Liver (tissue), 9 donors: ENCODE data around the gene EARS2. TPM values are rescaled to one million over a fixed set of nuclear protein-coding genes. Genes with fewer than 3 reads are reported as not detected.

Experiments
- DNase-seq: peaks from one replicate; pipeline ENCODE4 v3.0.0-alpha.2; 2017; ENCODE audit warnings: low spot score
- H3K27ac ChIP-seq, 2 donors: one replicate each; pipeline ENCODE4 v1.7.0; 2013; ENCODE audit warnings: inconsistent platforms in 2 of 2, low read length in 2 of 2, control low read depth in 1 of 2, low read depth in 1 of 2, mild to moderate bottlenecking in 1 of 2
- H3K27me3 ChIP-seq, 4 donors: one replicate each; pipeline versions ENCODE4 v1.6.1 to v1.7.0; 2013; ENCODE audit warnings: low read length in 3 of 4, inconsistent platforms in 1 of 4, mild to moderate bottlenecking in 1 of 4, moderate library complexity in 1 of 4; ENCODE audit not compliant: control insufficient read depth in 4 of 4, insufficient read depth in 4 of 4
- H3K36me3 ChIP-seq, 4 donors: one replicate each; pipeline versions ENCODE4 v1.6.1 to v1.7.0; 2013; ENCODE audit warnings: low read length in 3 of 4, mild to moderate bottlenecking in 3 of 4, low read depth in 1 of 4, moderate library complexity in 1 of 4; ENCODE audit not compliant: control insufficient read depth in 4 of 4, insufficient read depth in 3 of 4
- H3K4me1 ChIP-seq, 4 donors: one replicate each; pipeline versions ENCODE4 v1.6.1 to v1.7.0; 2013; ENCODE audit warnings: low read length in 3 of 4, mild to moderate bottlenecking in 3 of 4, moderate library complexity in 1 of 4; ENCODE audit not compliant: control insufficient read depth in 4 of 4, insufficient read depth in 4 of 4
- H3K4me3 ChIP-seq, 3 donors: one replicate each; pipeline versions ENCODE4 v1.6.1 to v1.7.0; 2013; ENCODE audit warnings: low read length in 3 of 3, control low read depth in 1 of 3, low read depth in 1 of 3, mild to moderate bottlenecking in 1 of 3
- H3K9ac ChIP-seq, 2 donors: one replicate each; pipeline ENCODE4 v1.7.0; 2013; ENCODE audit warnings: low read length in 2 of 2, mild to moderate bottlenecking in 2 of 2, moderate library complexity in 2 of 2, control low read depth in 1 of 2, low read depth in 1 of 2
- H3K9me3 ChIP-seq, 4 donors: one replicate each; pipeline versions ENCODE4 v1.6.1 to v1.7.0; 2013; ENCODE audit warnings: low read length in 3 of 4; ENCODE audit not compliant: control insufficient read depth in 4 of 4
- EGR1 ChIP-seq, 2 donors: IDR thresholded peaks; 2 replicates each; pipeline ENCODE4 v1.6.1; 2016 to 2018; ENCODE audit warnings: antibody characterized with exemption in 2 of 2, low read depth in 2 of 2
- FOXA1 ChIP-seq: IDR thresholded peaks from 2 replicates; pipeline ENCODE4 v1.6.1; 2016; ENCODE audit warnings: antibody characterized with exemption
- FOXA2 ChIP-seq: IDR thresholded peaks from 2 replicates; pipeline ENCODE4 v1.6.1; 2016; ENCODE audit warnings: antibody characterized with exemption
- GABPA ChIP-seq, 2 donors: IDR thresholded peaks in 1 of 2; conservative IDR thresholded peaks in 1 of 2; 2 replicates each; pipeline ENCODE4 v1.6.1; 2016; ENCODE audit warnings: antibody characterized with exemption in 2 of 2, mild to moderate bottlenecking in 1 of 2, moderate library complexity in 1 of 2
- HNF4A ChIP-seq, 2 donors: conservative IDR thresholded peaks; 2 replicates each; pipeline ENCODE4 v1.6.1; 2016; ENCODE audit warnings: antibody characterized with exemption in 2 of 2, mild to moderate bottlenecking in 2 of 2
- HNF4G ChIP-seq: IDR thresholded peaks from 2 replicates; pipeline ENCODE4 v1.6.1; 2016; ENCODE audit warnings: antibody characterized with exemption
- JUND ChIP-seq, 2 donors: IDR thresholded peaks; 2 replicates each; pipeline ENCODE4 v1.6.1; 2016; ENCODE audit warnings: antibody characterized with exemption in 2 of 2
- NR2F2 ChIP-seq: IDR thresholded peaks from 2 replicates; pipeline ENCODE4 v1.6.1; 2016; ENCODE audit warnings: antibody characterized with exemption
- RAD21 ChIP-seq, 2 donors: IDR thresholded peaks; 2 replicates each; pipeline ENCODE4 v1.6.1; 2016; ENCODE audit warnings: antibody characterized with exemption in 2 of 2, mild to moderate bottlenecking in 2 of 2
- RXRA ChIP-seq, 2 donors: IDR thresholded peaks; 2 replicates each; pipeline ENCODE4 v1.6.1; 2017 to 2018; ENCODE audit warnings: antibody characterized with exemption in 2 of 2, mild to moderate bottlenecking in 1 of 2
- SP1 ChIP-seq: IDR thresholded peaks from 2 replicates; pipeline ENCODE4 v1.6.1; 2018; ENCODE audit warnings: antibody characterized with exemption, mild to moderate bottlenecking
- TAF1 ChIP-seq: conservative IDR thresholded peaks from 2 replicates; pipeline ENCODE4 v1.6.1; 2016; ENCODE audit warnings: antibody characterized with exemption, mild to moderate bottlenecking
- YY1 ChIP-seq: IDR thresholded peaks from 2 replicates; pipeline ENCODE4 v1.6.1; 2016; ENCODE audit warnings: antibody characterized with exemption, mild to moderate bottlenecking
- WGBS: extraction: QIAGEN DNeasy Blood & Tissue Kit; methylation state at CpG from one replicate; pipeline ENCODE4 v1.1.7; 2013; 5-methylcytosine and 5-hydroxymethylcytosine counted together
- polyA plus RNA-seq, 2 donors: library from polyadenylated mRNA; stranded (reverse) in 1 of 2; unstranded in 1 of 2; fragments of 200-250 nt in 1 of 2; fragments of >200 nt in 1 of 2; fragmentation: Nextera tagmentation in 1 of 2; extraction: Ambion mirVana in 1 of 2; gene quantifications; one replicate each; pipeline versions ENCODE4 v1.2.1 to v1.2.3, GENCODE V29; 2013 to 2015
- total RNA-seq, 2 donors: library from RNA; depleted of rRNA; stranded (reverse); fragments of >200 nt; gene quantifications; one replicate each; pipeline ENCODE4 v1.2.3, GENCODE V29; 2014
- TF ChIP-seq, protein P1 (sequence below): IDR thresholded peaks from 2 replicates; pipeline ENCODE4 v1.6.1; 2016; ENCODE audit warnings: antibody characterized with exemption
- TF ChIP-seq, protein P2 (sequence below): IDR thresholded peaks from 2 replicates; pipeline ENCODE4 v1.6.1; 2016; ENCODE audit warnings: antibody characterized with exemption
- TF ChIP-seq, protein P3 (sequence below): IDR thresholded peaks from 2 replicates; pipeline ENCODE4 v1.6.1; 2016; ENCODE audit warnings: antibody characterized with exemption
- TF ChIP-seq, protein P4 (sequence below): IDR thresholded peaks from 2 replicates; pipeline ENCODE4 v1.6.1; 2016; ENCODE audit warnings: antibody characterized with exemption, mild to moderate bottlenecking
- TF ChIP-seq, protein P5 (sequence below): fragments of 150-350 bp; IDR thresholded peaks from 2 replicates; pipeline ENCODE4 v1.5.1; 2017; ENCODE audit warnings: improper control_type of control experiment, low read depth, low read length; ENCODE audit not compliant: missing input control
- donor health status: healthy.
- donor health status: healthy.
- donor health status: healthy.
- donor health status: healthy.
- donor health status: healthy.

EARS2 gene
- total and polyA plus RNA-seq, 4 donors, result 11.6 to 31.0 (median 19.6) TPM

DNA sequence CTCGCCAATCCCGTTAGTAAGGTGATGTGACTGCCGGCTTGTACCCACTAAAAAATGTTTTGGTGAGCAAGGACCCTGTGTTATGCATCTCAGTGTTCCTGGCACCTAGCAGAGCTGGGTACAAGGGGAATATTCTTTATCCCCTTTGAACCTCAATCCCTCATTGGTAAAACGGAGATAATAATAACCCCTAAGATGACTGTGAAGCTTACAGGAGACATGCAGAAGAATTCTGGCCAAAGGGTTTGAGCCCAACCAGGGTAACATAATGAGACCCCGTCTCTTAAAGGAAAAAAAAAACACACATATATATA, 47.8 kb downstream of the EARS2 start:
- Histone ChIP-seq H3K4me3 (peak overlapping the region; percentile 68 to 87 (median 77)), H3K27me3 (no peaks in the 10 kb centered on the region), H3K9ac (peak overlapping the region; percentile 43 to 81), H3K4me1 (peaks cover 9 to 19% (median 13%) of the 10 kb centered on the region in 4 donors), H3K36me3 (peaks cover 0 to 2% (median 0%) of the 10 kb centered on the region in 4 donors), H3K9me3 (no peaks in the 10 kb centered on the region), H3K27ac (no peak overlapping the region)
- TF ChIP-seq YY1 (no peak), HNF4G (no peak), GABPA (IDR thresholded peaks at IDR 0.05 in 1 of 2, conservative IDR thresholded peaks at IDR 0.05 in 1 of 2) (no peak), TAF1 (no peak), NR2F2 (no peak), HNF4A (conservative IDR thresholded peaks at IDR 0.05) (no peak), JUND (IDR thresholded peaks at IDR 0.05) (no peak), EGR1 (IDR thresholded peaks at IDR 0.05; ENCODE audit: low read depth in 2 of 2) (no peak), RAD21 (IDR thresholded peaks at IDR 0.05) (no peak)
- TF ChIP-seq, protein P1, sequence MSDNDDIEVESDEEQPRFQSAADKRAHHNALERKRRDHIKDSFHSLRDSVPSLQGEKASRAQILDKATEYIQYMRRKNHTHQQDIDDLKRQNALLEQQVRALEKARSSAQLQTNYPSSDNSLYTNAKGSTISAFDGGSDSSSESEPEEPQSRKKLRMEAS, result no peak
- DNase-seq, result no peak
- WGBS, result 16% methylated on average over 5 of the region's 5 CpGs

DNA sequence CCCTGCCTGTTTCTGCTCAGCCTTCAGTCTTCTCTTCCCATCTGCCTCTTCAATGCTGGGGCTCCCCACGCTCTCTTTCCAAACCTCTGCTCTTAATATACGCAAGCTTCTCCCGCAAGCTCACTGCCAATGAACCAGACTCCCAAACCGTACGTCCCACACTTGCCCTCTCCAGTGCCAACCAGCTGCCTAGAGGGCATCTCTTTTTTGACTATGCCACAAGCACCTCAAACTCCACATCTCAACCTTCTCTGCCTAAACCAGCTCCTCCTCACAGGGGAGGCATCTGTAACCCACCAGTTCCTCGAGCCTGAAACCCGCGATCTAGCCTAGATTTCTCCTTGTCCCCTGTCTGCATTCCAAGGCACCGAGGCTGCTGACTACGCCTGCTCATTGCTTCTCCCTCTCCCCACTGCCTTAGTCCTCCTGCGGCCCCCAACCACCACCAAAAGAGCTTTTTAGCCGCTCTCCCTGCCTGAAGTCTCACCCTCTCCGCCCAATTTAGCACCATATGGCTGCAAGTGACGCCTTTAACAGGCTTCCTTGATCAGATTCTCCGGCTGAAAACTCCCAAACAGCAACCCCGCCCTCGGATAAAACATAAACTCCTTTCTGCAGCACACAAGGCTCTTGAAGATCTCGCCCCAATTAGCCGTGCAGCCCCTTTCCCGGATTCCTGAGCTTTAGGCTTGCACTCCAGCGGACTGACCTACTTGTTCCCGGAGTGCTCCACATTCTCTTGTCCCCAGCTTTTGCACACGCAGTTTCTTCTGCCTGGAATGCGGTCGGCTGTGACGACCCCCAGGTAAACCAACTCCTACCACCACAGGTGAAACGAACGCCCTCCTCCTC, 48.3 kb downstream of the EARS2 start:
- peak; percentile 44 for DNase-seq
- peak overlapping the region; percentile 43 to 81 for H3K9ac ChIP-seq
- TF ChIP-seq, protein P2, sequence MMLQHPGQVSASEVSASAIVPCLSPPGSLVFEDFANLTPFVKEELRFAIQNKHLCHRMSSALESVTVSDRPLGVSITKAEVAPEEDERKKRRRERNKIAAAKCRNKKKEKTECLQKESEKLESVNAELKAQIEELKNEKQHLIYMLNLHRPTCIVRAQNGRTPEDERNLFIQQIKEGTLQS, result no peak
- TF ChIP-seq, protein P1, result no peak
- no peak for TF ChIP-seq YY1
- TF ChIP-seq NR2F2, result no peak
- TF ChIP-seq RAD21 (IDR thresholded peaks at IDR 0.05), result no peak
- no peak for TF ChIP-seq FOXA1
- no peak for TF ChIP-seq FOXA2
- no peak for TF ChIP-seq HNF4G
- TF ChIP-seq, protein P3, sequence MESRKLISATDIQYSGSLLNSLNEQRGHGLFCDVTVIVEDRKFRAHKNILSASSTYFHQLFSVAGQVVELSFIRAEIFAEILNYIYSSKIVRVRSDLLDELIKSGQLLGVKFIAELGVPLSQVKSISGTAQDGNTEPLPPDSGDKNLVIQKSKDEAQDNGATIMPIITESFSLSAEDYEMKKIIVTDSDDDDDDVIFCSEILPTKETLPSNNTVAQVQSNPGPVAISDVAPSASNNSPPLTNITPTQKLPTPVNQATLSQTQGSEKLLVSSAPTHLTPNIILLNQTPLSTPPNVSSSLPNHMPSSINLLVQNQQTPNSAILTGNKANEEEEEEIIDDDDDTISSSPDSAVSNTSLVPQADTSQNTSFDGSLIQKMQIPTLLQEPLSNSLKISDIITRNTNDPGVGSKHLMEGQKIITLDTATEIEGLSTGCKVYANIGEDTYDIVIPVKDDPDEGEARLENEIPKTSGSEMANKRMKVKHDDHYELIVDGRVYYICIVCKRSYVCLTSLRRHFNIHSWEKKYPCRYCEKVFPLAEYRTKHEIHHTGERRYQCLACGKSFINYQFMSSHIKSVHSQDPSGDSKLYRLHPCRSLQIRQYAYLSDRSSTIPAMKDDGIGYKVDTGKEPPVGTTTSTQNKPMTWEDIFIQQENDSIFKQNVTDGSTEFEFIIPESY, result no peak
- TF ChIP-seq, protein P4, sequence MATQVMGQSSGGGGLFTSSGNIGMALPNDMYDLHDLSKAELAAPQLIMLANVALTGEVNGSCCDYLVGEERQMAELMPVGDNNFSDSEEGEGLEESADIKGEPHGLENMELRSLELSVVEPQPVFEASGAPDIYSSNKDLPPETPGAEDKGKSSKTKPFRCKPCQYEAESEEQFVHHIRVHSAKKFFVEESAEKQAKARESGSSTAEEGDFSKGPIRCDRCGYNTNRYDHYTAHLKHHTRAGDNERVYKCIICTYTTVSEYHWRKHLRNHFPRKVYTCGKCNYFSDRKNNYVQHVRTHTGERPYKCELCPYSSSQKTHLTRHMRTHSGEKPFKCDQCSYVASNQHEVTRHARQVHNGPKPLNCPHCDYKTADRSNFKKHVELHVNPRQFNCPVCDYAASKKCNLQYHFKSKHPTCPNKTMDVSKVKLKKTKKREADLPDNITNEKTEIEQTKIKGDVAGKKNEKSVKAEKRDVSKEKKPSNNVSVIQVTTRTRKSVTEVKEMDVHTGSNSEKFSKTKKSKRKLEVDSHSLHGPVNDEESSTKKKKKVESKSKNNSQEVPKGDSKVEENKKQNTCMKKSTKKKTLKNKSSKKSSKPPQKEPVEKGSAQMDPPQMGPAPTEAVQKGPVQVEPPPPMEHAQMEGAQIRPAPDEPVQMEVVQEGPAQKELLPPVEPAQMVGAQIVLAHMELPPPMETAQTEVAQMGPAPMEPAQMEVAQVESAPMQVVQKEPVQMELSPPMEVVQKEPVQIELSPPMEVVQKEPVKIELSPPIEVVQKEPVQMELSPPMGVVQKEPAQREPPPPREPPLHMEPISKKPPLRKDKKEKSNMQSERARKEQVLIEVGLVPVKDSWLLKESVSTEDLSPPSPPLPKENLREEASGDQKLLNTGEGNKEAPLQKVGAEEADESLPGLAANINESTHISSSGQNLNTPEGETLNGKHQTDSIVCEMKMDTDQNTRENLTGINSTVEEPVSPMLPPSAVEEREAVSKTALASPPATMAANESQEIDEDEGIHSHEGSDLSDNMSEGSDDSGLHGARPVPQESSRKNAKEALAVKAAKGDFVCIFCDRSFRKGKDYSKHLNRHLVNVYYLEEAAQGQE, result no peak
- no peak for TF ChIP-seq GABPA (IDR thresholded peaks at IDR 0.05 in 1 of 2, conservative IDR thresholded peaks at IDR 0.05 in 1 of 2)
- no peak for TF ChIP-seq RXRA (IDR thresholded peaks at IDR 0.05)
- no peak for TF ChIP-seq HNF4A (conservative IDR thresholded peaks at IDR 0.05)
- no peak for TF ChIP-seq EGR1 (IDR thresholded peaks at IDR 0.05; ENCODE audit: low read depth in 2 of 2)
- TF ChIP-seq JUND (IDR thresholded peaks at IDR 0.05), result no peak
- TF ChIP-seq, protein P5, sequence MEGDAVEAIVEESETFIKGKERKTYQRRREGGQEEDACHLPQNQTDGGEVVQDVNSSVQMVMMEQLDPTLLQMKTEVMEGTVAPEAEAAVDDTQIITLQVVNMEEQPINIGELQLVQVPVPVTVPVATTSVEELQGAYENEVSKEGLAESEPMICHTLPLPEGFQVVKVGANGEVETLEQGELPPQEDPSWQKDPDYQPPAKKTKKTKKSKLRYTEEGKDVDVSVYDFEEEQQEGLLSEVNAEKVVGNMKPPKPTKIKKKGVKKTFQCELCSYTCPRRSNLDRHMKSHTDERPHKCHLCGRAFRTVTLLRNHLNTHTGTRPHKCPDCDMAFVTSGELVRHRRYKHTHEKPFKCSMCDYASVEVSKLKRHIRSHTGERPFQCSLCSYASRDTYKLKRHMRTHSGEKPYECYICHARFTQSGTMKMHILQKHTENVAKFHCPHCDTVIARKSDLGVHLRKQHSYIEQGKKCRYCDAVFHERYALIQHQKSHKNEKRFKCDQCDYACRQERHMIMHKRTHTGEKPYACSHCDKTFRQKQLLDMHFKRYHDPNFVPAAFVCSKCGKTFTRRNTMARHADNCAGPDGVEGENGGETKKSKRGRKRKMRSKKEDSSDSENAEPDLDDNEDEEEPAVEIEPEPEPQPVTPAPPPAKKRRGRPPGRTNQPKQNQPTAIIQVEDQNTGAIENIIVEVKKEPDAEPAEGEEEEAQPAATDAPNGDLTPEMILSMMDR, result no peak
- TF ChIP-seq TAF1, result no peak
- no peak for TF ChIP-seq SP1
- peak overlapping the region; percentile 68 to 87 (median 77) for H3K4me3 ChIP-seq
- no peaks in the 10 kb centered on the region for H3K9me3 ChIP-seq
- no peak overlapping the region for H3K27ac ChIP-seq
- peaks cover 9 to 19% (median 13%) of the 10 kb centered on the region in 4 donors for H3K4me1 ChIP-seq
- WGBS, result 47% methylated on average over 28 of the region's 28 CpGs
- no peaks in the 10 kb centered on the region for H3K27me3 ChIP-seq
- H3K36me3 ChIP-seq, result peaks cover 0 to 2% (median 0%) of the 10 kb centered on the region in 4 donors
